Naive thymus-derived CD4-positive, alpha-beta T cell (primary cell): ENCODE measurements around the gene SMC5. TPM values are rescaled to one million over a fixed set of nuclear protein-coding genes. Genes with fewer than 3 reads are reported as not detected.

Experiments used
- ATAC-seq: fragments of 150-1000 bp; cut with Tn5 transposase; 2 replicates; pipeline ENCODE4 v1.10.0; 2021; ENCODE audit warnings: mild to moderate bottlenecking, moderate library complexity
- CTCF ChIA-PET: fragments of 350-600 bp; sonication (Branson Sonifier 250); formaldehyde crosslinking; loops from one replicate; lab custom pipeline; 2021; ENCODE audit warnings: antibody characterized with exemption; lab: Charles Lee
- POLR2A ChIA-PET: fragments of 350-600 bp; sonication (Branson Sonifier 250); formaldehyde crosslinking; loops from one replicate; lab custom pipeline; 2021; ENCODE audit warnings: antibody characterized with exemption, inconsistent platforms; lab: Charles Lee
- DNase-seq, 9 donors: peaks; one replicate each; pipeline versions ENCODE4 v3.0.0 to v3.0.0-alpha.2; 2020 to 2022; ENCODE audit warnings: mixed read lengths in 1 of 9
- H3K27ac ChIP-seq: one replicate; pipeline ENCODE4 v1.7.0; 2013; ENCODE audit warnings: mild to moderate bottlenecking, low read depth, low read length, moderate library complexity
- H3K27me3 ChIP-seq, 2 donors: one replicate each; pipeline ENCODE4 v1.7.0; 2013; ENCODE audit warnings: low read length in 2 of 2, mild to moderate bottlenecking in 2 of 2, moderate library complexity in 2 of 2; ENCODE audit not compliant: control insufficient read depth in 2 of 2, insufficient read depth in 2 of 2
- H3K36me3 ChIP-seq, 3 experiments: 1 replicate in 2 of 3; 2 replicates in 1 of 3; pipeline ENCODE4 v1.7.0; 2013; ENCODE audit warnings: low read length in 3 of 3, mild to moderate bottlenecking in 3 of 3, moderate library complexity in 1 of 3; ENCODE audit not compliant: insufficient read depth in 3 of 3, control insufficient read depth in 2 of 3
- H3K4me1 ChIP-seq, 2 donors: one replicate each; pipeline ENCODE4 v1.7.0; 2013; ENCODE audit warnings: low read length in 2 of 2, mild to moderate bottlenecking in 2 of 2, moderate library complexity in 1 of 2; ENCODE audit not compliant: control insufficient read depth in 2 of 2, insufficient read depth in 2 of 2
- H3K4me3 ChIP-seq: 2 replicates; pipeline ENCODE4 v1.7.0; 2013; ENCODE audit warnings: mild to moderate bottlenecking, low read length
- H3K9me3 ChIP-seq, 3 experiments: 1 replicate in 2 of 3; 2 replicates in 1 of 3; pipeline ENCODE4 v1.7.0; 2013; ENCODE audit warnings: low read length in 3 of 3; ENCODE audit not compliant: control insufficient read depth in 2 of 3
- H3K27ac Mint-ChIP-seq, 9 donors: one replicate each; pipeline ENCODE4 v1.8.0; 2020 to 2022; ENCODE audit warnings: mixed read lengths in 9 of 9, mild to moderate bottlenecking in 8 of 9, moderate library complexity in 5 of 9, inconsistent platforms in 2 of 9
- H3K27me3 Mint-ChIP-seq, 5 donors: one replicate each; pipeline ENCODE4 v1.8.0; 2021 to 2022; ENCODE audit warnings: mixed read lengths in 5 of 5, mild to moderate bottlenecking in 1 of 5
- H3K36me3 Mint-ChIP-seq, 5 donors: one replicate each; pipeline ENCODE4 v1.8.0; 2020 to 2022; ENCODE audit warnings: mixed read lengths in 5 of 5, mild to moderate bottlenecking in 3 of 5, inconsistent platforms in 1 of 5
- H3K4me1 Mint-ChIP-seq, 7 donors: one replicate each; pipeline ENCODE4 v1.8.0; 2020 to 2022; ENCODE audit warnings: mixed read lengths in 7 of 7, mild to moderate bottlenecking in 3 of 7, inconsistent platforms in 1 of 7
- H3K4me3 Mint-ChIP-seq, 10 donors: one replicate each; pipeline ENCODE4 v1.8.0; 2020 to 2022; ENCODE audit warnings: mild to moderate bottlenecking in 10 of 10, mixed read lengths in 10 of 10, moderate library complexity in 6 of 10, inconsistent platforms in 2 of 10
- H3K9me3 Mint-ChIP-seq, 11 donors: one replicate each; pipeline ENCODE4 v1.8.0; 2020 to 2022; ENCODE audit warnings: mixed read lengths in 11 of 11, mild to moderate bottlenecking in 4 of 11, inconsistent platforms in 1 of 11, moderate library complexity in 1 of 11
- intact Hi-C, 2 donors: fragments of 100-400 bp; cut with micrococcal nuclease; formaldehyde crosslinking; loops; one replicate each; pipeline ENCODE4 v1.15.1; 2023
- polyA plus RNA-seq, 2 donors: library from polyadenylated mRNA; unstranded; fragments of 300-500 nt; fragmentation: Illumina TruSeq; gene quantifications; one replicate each; pipeline ENCODE4 v1.2.3, GENCODE V29; 2021
- total RNA-seq, 6 experiments: library from RNA in 5 of 6; stranded (reverse) in 5 of 6; gene quantifications; 1 replicate in 5 of 6; 2 replicates in 1 of 6; pipeline ENCODE4 v1.2.3 and lab custom pipeline; 2021 to 2026

Gene SMC5
- total and polyA plus RNA-seq, 7 experiments from 2014 or later: 15.6 to 44.6 (median 29.6) TPM

- Mint-ChIP-seq H3K4me1 (peaks cover 18 to 51% (median 43%) of the 10 kb centered on the region in 7 donors), H3K9me3 (peaks cover 0 to 2% (median 0%) of the 10 kb centered on the region in 11 donors), H3K27me3 (peaks cover 0 to 16% (median 2%) of the 10 kb centered on the region in 5 donors), H3K27ac (peak overlapping the region in 5 of 9 donors; percentile 7 to 98 (median 52)), H3K36me3 (peaks cover 0 to 8% (median 3%) of the 10 kb centered on the region in 5 donors), H3K4me3 (peak overlapping the region in 1 of 10 donors; percentile 29)
- peaks cover 0 to 5% (median 0%) of the 10 kb centered on the region in 3 experiments for H3K36me3 ChIP-seq
- ATAC-seq: no peak
- H3K9me3 ChIP-seq: no peaks in the 10 kb centered on the region
- no peak for DNase-seq
- H3K4me1 ChIP-seq: peaks cover 13 to 15% of the 10 kb centered on the region in 2 donors
- no peak overlapping the region for H3K27ac ChIP-seq
- POLR2A ChIA-PET: interaction anchor here (0.6 to 1.0 kb wide), 2 partner anchors 159 to 1236 kb away, joined by 3 to 4 read pairs; partner anchors contain the start of gene KLF9
- H3K27me3 ChIP-seq: no peaks in the 10 kb centered on the region
- H3K4me3 ChIP-seq: no peak overlapping the region
- intact Hi-C loops: loop anchor here (5.0 to 10.0 kb wide), 6 partner anchors 98 to 1221 kb away; partner anchors contain the start of genes FXN (in 2 of the 2) and TJP2 (in 1 of the 2)
- CTCF ChIA-PET: no interaction called here
These were observed 3.3 kb upstream of the SMC5 start for GRCh38 chr9:70255486-70255885.

DNA sequence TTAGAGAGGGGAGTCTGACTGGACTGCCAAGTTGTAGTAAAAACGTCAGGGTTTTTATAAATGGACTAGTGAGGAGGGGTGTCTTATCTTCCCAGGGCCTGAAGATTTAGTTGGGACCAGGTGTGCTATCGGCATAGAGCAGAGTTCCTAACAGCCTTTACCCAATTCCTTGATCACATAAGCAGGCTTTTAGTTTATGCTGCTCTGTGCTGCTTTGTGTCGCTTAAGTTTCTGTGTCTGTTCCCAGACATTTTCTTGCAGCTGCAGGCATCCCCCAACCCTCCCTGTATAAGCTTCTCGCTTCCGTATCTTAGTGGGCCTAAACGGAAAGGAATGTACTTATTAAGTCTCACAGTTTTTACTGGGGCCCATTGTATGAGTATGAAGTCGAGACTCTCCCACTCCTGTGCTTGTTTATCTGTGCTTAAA, 2.6 kb upstream of the SMC5 start:
- ChIA-PET CTCF (no interaction called here), POLR2A (interaction anchor here (0.6 to 1.0 kb wide), 2 partner anchors 158 to 1237 kb away, joined by 3 to 4 read pairs; partner anchors contain the start of gene KLF9)
- Histone ChIP-seq H3K4me3 (no peak overlapping the region), H3K27ac (no peak overlapping the region), H3K9me3 (no peaks in the 10 kb centered on the region), H3K36me3 (peaks cover 0 to 5% (median 0%) of the 10 kb centered on the region in 3 experiments), H3K4me1 (peaks cover 17 to 22% of the 10 kb centered on the region in 2 donors), H3K27me3 (no peaks in the 10 kb centered on the region)
- H3K4me3 Mint-ChIP-seq: peak overlapping the region in 4 of 10 donors; percentile 7 to 53 (median 35)
- H3K27ac Mint-ChIP-seq: peak overlapping the region in 6 of 9 donors; percentile 13 to 98 (median 68)
- intact Hi-C loops: loop anchor here (5.0 to 10.0 kb wide), 6 partner anchors 99 to 1221 kb away; partner anchors contain the start of genes FXN (in 2 of the 2) and TJP2 (in 1 of the 2)
- DNase-seq: no peak
- peaks cover 2 to 13% (median 5%) of the 10 kb centered on the region in 5 donors for H3K36me3 Mint-ChIP-seq
- H3K9me3 Mint-ChIP-seq: peaks cover 0 to 2% (median 0%) of the 10 kb centered on the region in 11 donors
- peaks cover 0 to 16% (median 0%) of the 10 kb centered on the region in 5 donors for H3K27me3 Mint-ChIP-seq
- no peak for ATAC-seq
- peaks cover 25 to 57% (median 49%) of the 10 kb centered on the region in 7 donors for H3K4me1 Mint-ChIP-seq

DNA sequence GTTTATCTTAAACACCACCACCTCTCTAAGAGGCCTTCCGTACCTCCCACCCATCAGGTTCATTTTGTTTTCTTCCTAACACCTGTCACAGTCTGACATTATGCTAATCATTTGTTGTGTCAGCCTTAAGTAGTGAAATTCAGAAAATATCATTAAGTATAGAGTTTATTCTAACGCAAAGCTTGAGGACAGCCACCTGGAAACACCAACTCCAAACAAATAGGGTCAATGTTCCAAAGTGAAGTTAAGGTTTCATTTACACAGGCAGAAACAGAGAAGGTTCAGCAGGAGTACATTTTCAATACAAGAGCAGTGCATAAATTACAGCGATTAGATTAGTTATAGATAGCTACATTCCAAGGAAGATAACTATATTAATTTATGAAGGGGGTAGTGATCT, 1.3 kb upstream of the SMC5 start:
- peak overlapping the region; percentile 94 for H3K27ac ChIP-seq
- H3K4me3 ChIP-seq: peak overlapping the region; percentile 96
- peaks cover 39 to 71% (median 62%) of the 10 kb centered on the region in 7 donors for H3K4me1 Mint-ChIP-seq
- H3K9me3 Mint-ChIP-seq: peaks cover 0 to 2% (median 0%) of the 10 kb centered on the region in 11 donors
- peak overlapping the region; percentile 26 to 95 (median 91) for H3K4me3 Mint-ChIP-seq
- no peaks in the 10 kb centered on the region for H3K27me3 ChIP-seq
- ATAC-seq (no peak), DNase-seq (no peak)
- intact Hi-C loops: loop anchor here (5.0 to 10.0 kb wide), 6 partner anchors 100 to 1223 kb away; partner anchors contain the start of genes FXN (in 2 of the 2) and TJP2 (in 1 of the 2)
- peak overlapping the region in 8 of 9 donors; percentile 95 to 99 (median 98) for H3K27ac Mint-ChIP-seq
- no peaks in the 10 kb centered on the region for H3K9me3 ChIP-seq
- peaks cover 15 to 27% (median 16%) of the 10 kb centered on the region in 5 donors for H3K36me3 Mint-ChIP-seq
- H3K27me3 Mint-ChIP-seq: peaks cover 0 to 16% (median 0%) of the 10 kb centered on the region in 5 donors
- H3K36me3 ChIP-seq: peaks cover 0 to 5% (median 0%) of the 10 kb centered on the region in 3 experiments
- POLR2A ChIA-PET: interaction anchor here (1.0 to 2.3 kb wide), 4 partner anchors 137 to 306 kb away, joined by 3 to 12 read pairs (median 4); no protein-coding TSS in a partner anchor
- H3K4me1 ChIP-seq: peaks cover 24 to 25% of the 10 kb centered on the region in 2 donors
- CTCF ChIA-PET: no interaction called here

DNA sequence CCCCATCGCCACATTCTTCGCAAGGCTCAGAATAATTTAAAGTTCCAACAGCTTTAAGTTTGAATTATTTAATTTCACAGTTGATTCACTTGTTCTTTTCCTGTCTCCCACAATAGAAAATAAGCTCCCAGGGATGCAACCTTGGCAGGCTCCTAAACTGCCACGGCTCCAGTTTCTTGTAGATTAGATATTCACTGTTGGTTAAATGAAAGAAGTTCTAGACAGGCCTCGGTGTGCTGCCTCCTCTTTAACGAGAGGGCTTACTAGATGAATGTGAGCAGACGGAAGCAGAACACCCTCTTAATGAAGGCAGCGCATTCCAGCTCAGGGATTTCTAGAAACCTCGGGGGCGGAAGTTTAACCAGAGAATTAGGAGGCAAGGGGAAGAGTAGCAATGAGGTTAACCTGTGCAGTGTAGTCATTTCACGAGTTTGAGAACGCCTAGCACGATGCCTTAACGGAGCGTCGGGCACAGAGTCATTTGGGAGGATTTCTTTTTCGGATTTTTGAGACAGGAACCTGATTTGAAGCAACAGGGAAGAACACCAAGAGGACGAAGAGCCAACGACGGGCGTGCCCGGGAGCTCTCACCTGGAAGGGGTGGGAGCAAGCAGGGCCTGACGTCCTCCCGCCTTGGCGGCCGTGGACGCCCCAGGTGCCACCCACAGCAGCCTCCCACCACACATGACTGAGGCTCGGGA, 637 bp upstream of the SMC5 start:
- H3K4me1 Mint-ChIP-seq: peaks cover 45 to 77% (median 69%) of the 10 kb centered on the region in 7 donors
- H3K27me3 ChIP-seq: no peaks in the 10 kb centered on the region
- H3K27me3 Mint-ChIP-seq: peaks cover 0 to 16% (median 0%) of the 10 kb centered on the region in 5 donors
- DNase-seq (peak in 2 of 9 donors; percentile 23 to 51), ATAC-seq (peak; percentile 68)
- H3K4me3 Mint-ChIP-seq: peak overlapping the region; percentile 87 to 95 (median 91)
- intact Hi-C loops: loop anchor here (1.0 to 10.0 kb wide), 13 partner anchors 101 to 1653 kb away; partner anchors contain the start of genes ABHD17B (in 2 of the 2), C9orf85 (in 2 of the 2), FXN (in 2 of the 2) and KLF9 (in 1 of the 2)
- H3K27ac ChIP-seq: peak overlapping the region; percentile 94
- peak overlapping the region; percentile 93 to 99 (median 98) for H3K27ac Mint-ChIP-seq
- peaks cover 0 to 2% (median 0%) of the 10 kb centered on the region in 11 donors for H3K9me3 Mint-ChIP-seq
- H3K36me3 ChIP-seq: peaks cover 0 to 5% (median 0%) of the 10 kb centered on the region in 3 experiments
- peaks cover 15 to 29% (median 18%) of the 10 kb centered on the region in 5 donors for H3K36me3 Mint-ChIP-seq
- ChIA-PET POLR2A (interaction anchor here (0.6 to 2.3 kb wide), 6 partner anchors 136 to 344 kb away, joined by 3 to 12 read pairs (median 4); no protein-coding TSS in a partner anchor), CTCF (no interaction called here)
- no peaks in the 10 kb centered on the region for H3K9me3 ChIP-seq
- peaks cover 24 to 32% of the 10 kb centered on the region in 2 donors for H3K4me1 ChIP-seq
- H3K4me3 ChIP-seq: peak overlapping the region; percentile 96

DNA sequence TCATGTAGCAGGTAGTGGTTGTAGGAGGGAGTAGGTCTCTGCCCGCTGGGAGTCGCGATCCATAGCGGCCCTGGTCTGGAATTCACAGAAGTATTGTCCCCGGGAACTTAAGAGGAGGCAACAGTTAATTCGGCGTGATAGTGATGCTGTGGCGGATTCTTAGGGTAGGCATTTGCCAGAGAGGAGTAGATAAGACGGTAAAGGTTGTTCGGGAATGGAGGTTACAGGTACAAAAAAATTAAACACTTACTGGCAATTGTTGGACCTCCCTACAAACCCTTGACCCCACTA, 679 bp downstream of the SMC5 start:
- Mint-ChIP-seq H3K27me3 (peaks cover 0 to 12% (median 0%) of the 10 kb centered on the region in 5 donors), H3K27ac (peak overlapping the region; percentile 93 to 99 (median 98)), H3K36me3 (peaks cover 17 to 29% (median 19%) of the 10 kb centered on the region in 5 donors), H3K4me1 (peaks cover 45 to 78% (median 69%) of the 10 kb centered on the region in 7 donors), H3K4me3 (peak overlapping the region; percentile 87 to 95 (median 91)), H3K9me3 (peaks cover 0 to 2% (median 0%) of the 10 kb centered on the region in 11 donors)
- Histone ChIP-seq H3K27ac (peak overlapping the region; percentile 94), H3K9me3 (no peaks in the 10 kb centered on the region), H3K4me3 (peak overlapping the region; percentile 96), H3K36me3 (peaks cover 3 to 9% (median 5%) of the 10 kb centered on the region in 3 experiments), H3K4me1 (peaks cover 24 to 34% of the 10 kb centered on the region in 2 donors), H3K27me3 (no peaks in the 10 kb centered on the region)
- ATAC-seq (no peak), DNase-seq (no peak)
- intact Hi-C loops: loop anchor here (2.0 to 10.0 kb wide), 9 partner anchors 102 to 1651 kb away; partner anchors contain the start of genes ABHD17B (in 2 of the 2), C9orf85 (in 2 of the 2), FXN (in 2 of the 2) and TJP2 (in 1 of the 2)
- ChIA-PET POLR2A (interaction anchor here (0.9 kb wide), 1 partner anchor 8 kb away, joined by 3 read pairs; no protein-coding TSS in a partner anchor), CTCF (no interaction called here)

- peak overlapping the region; percentile 96 for H3K4me3 ChIP-seq
- POLR2A ChIA-PET: no interaction called here
- H3K9me3 ChIP-seq: no peaks in the 10 kb centered on the region
- H3K36me3 ChIP-seq: peaks cover 6 to 14% (median 9%) of the 10 kb centered on the region in 3 experiments
- CTCF ChIA-PET: no interaction called here
- Mint-ChIP-seq H3K27me3 (peaks cover 0 to 12% (median 0%) of the 10 kb centered on the region in 5 donors), H3K9me3 (peaks cover 0 to 2% (median 0%) of the 10 kb centered on the region in 11 donors), H3K4me1 (peaks cover 45 to 81% (median 75%) of the 10 kb centered on the region in 7 donors), H3K4me3 (peak overlapping the region; percentile 87 to 95 (median 91)), H3K36me3 (peaks cover 17 to 35% (median 25%) of the 10 kb centered on the region in 5 donors), H3K27ac (peak overlapping the region; percentile 1 to 99 (median 95))
- DNase-seq (no peak), ATAC-seq (no peak)
- H3K27ac ChIP-seq: peak overlapping the region; percentile 94
- H3K4me1 ChIP-seq: peaks cover 24 to 34% of the 10 kb centered on the region in 2 donors
- H3K27me3 ChIP-seq: no peaks in the 10 kb centered on the region
- intact Hi-C loops: loop anchor here in 1 of 2 donors (5.0 kb wide), 2 partner anchors 37 to 57 kb away; no protein-coding TSS in a partner anchor
These were observed 1.2 kb downstream of the SMC5 start for GRCh38 chr9:70260007-70260443.
